MCF 10A (cell line): ENCODE measurements around the gene NBDY. TPM values are rescaled to one million over a fixed set of nuclear protein-coding genes. Genes with fewer than 3 reads are reported as not detected.
A peak's percentile ranks its signal among the peaks of the same experiment; 100 is the strongest.

Experiments used
- BruUV-seq: library from RNA; stranded (reverse); fragments of 400-500 nt; replicated peaks from 2 replicates; lab custom pipeline; 2021; lab: Mats Ljungman, UMichigan
- CTCF ChIA-PET: fragments of 300-600 bp; sonication (Branson Sonifier 250); formaldehyde crosslinking; extraction: SDS; loops from one replicate; lab custom pipeline; 2021; ENCODE audit warnings: antibody characterized with exemption, inconsistent platforms; lab: Yijun Ruan, JAX
- POLR2A ChIA-PET: fragments of 300-600, 350-650 bp; sonication (Branson Sonifier 250); formaldehyde crosslinking; extraction: SDS; loops from one replicate; lab custom pipeline; 2020; ENCODE audit warnings: antibody characterized with exemption, inconsistent platforms; lab: Yijun Ruan, JAX
- DNase-seq: peaks from one replicate; pipeline ENCODE4 v3.0.0-alpha.2; 2018; ENCODE audit not compliant: unreplicated experiment
- H3K27ac Mint-ChIP-seq: one replicate; pipeline ENCODE4 v1.8.0; 2022; ENCODE audit warnings: mild to moderate bottlenecking, low read depth, mixed read lengths; ENCODE audit not compliant: unreplicated experiment
- H3K27me3 Mint-ChIP-seq: one replicate; pipeline ENCODE4 v1.8.0; 2022; ENCODE audit warnings: mixed read lengths; ENCODE audit not compliant: insufficient read depth, unreplicated experiment
- H3K36me3 Mint-ChIP-seq: one replicate; pipeline ENCODE4 v1.8.0; 2022; ENCODE audit warnings: mild to moderate bottlenecking, moderate library complexity, mixed read lengths; ENCODE audit not compliant: insufficient read depth, unreplicated experiment
- H3K4me1 Mint-ChIP-seq: one replicate; pipeline ENCODE4 v1.8.0; 2022; ENCODE audit warnings: mixed read lengths; ENCODE audit not compliant: insufficient read depth, unreplicated experiment
- H3K4me3 Mint-ChIP-seq: one replicate; pipeline ENCODE4 v1.8.0; 2022; ENCODE audit warnings: mild to moderate bottlenecking, moderate library complexity, mixed read lengths; ENCODE audit not compliant: unreplicated experiment
- H3K9me3 Mint-ChIP-seq: one replicate; pipeline ENCODE4 v1.8.0; 2022; ENCODE audit warnings: mixed read lengths; ENCODE audit not compliant: unreplicated experiment
- CTCF ChIP-seq: fragments of 200-600 bp; IDR thresholded peaks from one replicate; pipeline ENCODE4 v1.8.0; 2022; ENCODE audit warnings: antibody characterized with exemption, mild to moderate bottlenecking; ENCODE audit not compliant: unreplicated experiment
- intact Hi-C: fragments of 100-400 bp; cut with micrococcal nuclease; formaldehyde crosslinking; loops from 2 replicates; pipeline ENCODE4 v1.14.1; 2022
- total RNA-seq: library from RNA; stranded (reverse); gene quantifications from 2 replicates; pipeline ENCODE4 v1.2.3, GENCODE V29; 2022

Gene NBDY
- total RNA-seq, 1 experiment from 2014 or later = 54.0 TPM

- peaks cover 43% of the 10 kb centered on the region for H3K27me3 Mint-ChIP-seq
- CTCF ChIA-PET = interaction anchor here (0.9 kb wide), 1 partner anchor 187 kb away, joined by 3 read pairs; no protein-coding TSS in a partner anchor
Observed at GRCh38 chrX:56790778-56791177, 61.7 kb downstream of the NBDY start.

GRCh38 chrX:56791456-56791855, 62.4 kb downstream of the NBDY start:
- H3K27ac Mint-ChIP-seq = peak overlapping the region; percentile 24
- BruUV-seq = no TSS peak
- no peak for TF ChIP-seq CTCF
- no peak overlapping the region for H3K4me3 Mint-ChIP-seq
- POLR2A ChIA-PET = no interaction called here
- H3K27me3 Mint-ChIP-seq = peaks cover 43% of the 10 kb centered on the region
- no peak for DNase-seq
- no peaks in the 10 kb centered on the region for H3K9me3 Mint-ChIP-seq
- no peaks in the 10 kb centered on the region for H3K4me1 Mint-ChIP-seq
- CTCF ChIA-PET = interaction anchor here (0.9 kb wide), 1 partner anchor 187 kb away, joined by 3 read pairs; no protein-coding TSS in a partner anchor
- peaks cover 11% of the 10 kb centered on the region for H3K36me3 Mint-ChIP-seq
- intact Hi-C loops = no loop called here

More at GRCh38 chrX:56790778-56791177, 61.7 kb downstream of the NBDY start:
- H3K4me1 Mint-ChIP-seq = no peaks in the 10 kb centered on the region
- DNase-seq = no peak
- TF ChIP-seq CTCF = no peak
- intact Hi-C loops = no loop called here
- H3K36me3 Mint-ChIP-seq = peaks cover 11% of the 10 kb centered on the region
- H3K9me3 Mint-ChIP-seq = no peaks in the 10 kb centered on the region
- POLR2A ChIA-PET = no interaction called here
- no peak overlapping the region for H3K4me3 Mint-ChIP-seq
- BruUV-seq = no TSS peak
- H3K27ac Mint-ChIP-seq = peak overlapping the region; percentile 24

GRCh38 chrX:56792270-56793111, 63.4 kb downstream of the NBDY start:
- Mint-ChIP-seq H3K4me3 (no peak overlapping the region), H3K9me3 (no peaks in the 10 kb centered on the region)

More at GRCh38 chrX:56792270-56793111, 63.4 kb downstream of the NBDY start:
- ChIA-PET CTCF (interaction anchor here (1.7 to 2.1 kb wide), 2 partner anchors 12 to 186 kb away, joined by 3 to 5 read pairs; no protein-coding TSS in a partner anchor), POLR2A (no interaction called here)
- peaks cover 16% of the 10 kb centered on the region for H3K36me3 Mint-ChIP-seq
- H3K4me1 Mint-ChIP-seq = peaks cover 7% of the 10 kb centered on the region
- no peak for TF ChIP-seq CTCF
- H3K27ac Mint-ChIP-seq = no peak overlapping the region
- intact Hi-C loops = no loop called here
- peaks cover 44% of the 10 kb centered on the region for H3K27me3 Mint-ChIP-seq
- no peak for DNase-seq
- no TSS peak for BruUV-seq
